ENCODE data around the gene RPS6KB2. TPM values are rescaled to one million over a fixed set of nuclear protein-coding genes. Genes with fewer than 3 reads are reported as not detected.

The RPS6KB2 gene
- total and polyA plus RNA-seq, 2 of the 4 experiments (the other 2 are of a cell fraction), result 50.7 to 58.4 TPM

- intact Hi-C loops (cut with micrococcal nuclease), result no loop called here
- no peak overlapping the region for H3K4me3 ChIP-seq (ENCODE audit: insufficient read depth, low read depth, low read length)
- no peak for TF ChIP-seq FOS (IDR thresholded peaks at IDR 0.05; ENCODE audit: low read depth, low read length)
- TF ChIP-seq NFE2L2 (IDR thresholded peaks at IDR 0.05; ENCODE audit: low read depth, low read length), result no peak
- no peak for TF ChIP-seq SMC3 (IDR thresholded peaks at IDR 0.05; ENCODE audit: low read depth, low read length)
- no peak for TF ChIP-seq CEBPB (IDR thresholded peaks at IDR 0.05; ENCODE audit: low read depth, low read length)
- no peak for TF ChIP-seq RCOR1 (IDR thresholded peaks at IDR 0.05; ENCODE audit: insufficient replicate concordance, low read length)
- no peak for TF ChIP-seq ELK1 (IDR thresholded peaks at IDR 0.05; ENCODE audit: borderline replicate concordance, low read depth, low read length)
- no peak for TF ChIP-seq RFX5 (IDR thresholded peaks at IDR 0.05; ENCODE audit: low read depth, low read length)
- no peak for TF ChIP-seq CHD1 (IDR thresholded peaks at IDR 0.05; ENCODE audit: low read depth, low read length)
- no peak for TF ChIP-seq POLR2A (IDR thresholded peaks at IDR 0.05; ENCODE audit: low read depth, low read length)
- TF ChIP-seq RAD21 (IDR thresholded peaks at IDR 0.05; ENCODE audit: low read length), result no peak
- TF ChIP-seq, protein P1, sequence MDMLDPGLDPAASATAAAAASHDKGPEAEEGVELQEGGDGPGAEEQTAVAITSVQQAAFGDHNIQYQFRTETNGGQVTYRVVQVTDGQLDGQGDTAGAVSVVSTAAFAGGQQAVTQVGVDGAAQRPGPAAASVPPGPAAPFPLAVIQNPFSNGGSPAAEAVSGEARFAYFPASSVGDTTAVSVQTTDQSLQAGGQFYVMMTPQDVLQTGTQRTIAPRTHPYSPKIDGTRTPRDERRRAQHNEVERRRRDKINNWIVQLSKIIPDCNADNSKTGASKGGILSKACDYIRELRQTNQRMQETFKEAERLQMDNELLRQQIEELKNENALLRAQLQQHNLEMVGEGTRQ (IDR thresholded peaks at IDR 0.05; ENCODE audit: low read depth, low read length), result no peak
- TF ChIP-seq MXI1 (IDR thresholded peaks at IDR 0.05; ENCODE audit: borderline replicate concordance, low read depth, low read length), result no peak
- no peak for TF ChIP-seq MAZ (IDR thresholded peaks at IDR 0.05; ENCODE audit: borderline replicate concordance, low read depth, low read length)
- no peak for TF ChIP-seq CTCF (conservative IDR thresholded peaks at IDR 0.05; ENCODE audit: low read depth, low read length)
- no peak for TF ChIP-seq MAFK (IDR thresholded peaks at IDR 0.05; ENCODE audit: low read depth, low read length)
Measured at GRCh38 chr11:67398661-67399563, 29.4 kb upstream of the RPS6KB2 start.

More at GRCh38 chr11:67398661-67399563, 29.4 kb upstream of the RPS6KB2 start:
- H2BK120ac ChIP-seq (ENCODE audit: low read depth, low read length), result no peak overlapping the region
- peak overlapping the region; percentile 14 for H2AFZ ChIP-seq (replicated peaks; ENCODE audit: low read length, poor library complexity)
- H2BK15ac ChIP-seq (ENCODE audit: low read depth, low read length), result no peak overlapping the region
- dilution Hi-C loops (cut with HindIII; ENCODE audit: low sequenced_read_pairs, unreplicated experiment), result no loop called here
- TSS peak; percentile 87 for BruUV-seq (replicated peaks)
- H3K79me1 ChIP-seq (ENCODE audit: low read depth in 1 of 2, low read length in 2 of 2), result peaks cover 17 to 35% of the 10 kb centered on the region in 2 experiments; a peak in 3 of 4 replicates
- no peak overlapping the region for H3K18ac ChIP-seq (ENCODE audit: low read depth, low read length)
- no peak overlapping the region for H3K23ac ChIP-seq (ENCODE audit: low read depth, low read length)
- no peak overlapping the region for H3K56ac ChIP-seq (ENCODE audit: extremely low read depth, insufficient read depth, low read length)
- H3K27ac ChIP-seq (ENCODE audit: insufficient read depth, low read length), result no peak overlapping the region
- no peak overlapping the region for H2BK5ac ChIP-seq (ENCODE audit: low read depth, low read length, poor library complexity, severe bottlenecking)
- no peaks in the 10 kb centered on the region for H3K9me1 ChIP-seq (ENCODE audit: insufficient read depth, low read length)
- ATAC-seq (ENCODE audit: low read depth) (no peak), DNase-seq (no peak)
- H3K9me3 ChIP-seq (ENCODE audit: control insufficient read depth, insufficient read depth, low read length), result no peaks in the 10 kb centered on the region
- peak overlapping the region; percentile 44 for H2AK9ac ChIP-seq (replicated peaks; ENCODE audit: low read depth, low read length, poor library complexity)
- peaks cover 35% of the 10 kb centered on the region for H4K20me1 ChIP-seq (ENCODE audit: insufficient read depth, low read length)
- no peaks in the 10 kb centered on the region for H3K27me3 ChIP-seq (ENCODE audit: control insufficient read depth, insufficient read depth, low read length)
- no peak overlapping the region for H3K4ac ChIP-seq (ENCODE audit: low read depth, low read length)
- H4K8ac ChIP-seq (ENCODE audit: low read depth in 2 of 2, low read length in 2 of 2), result no peak overlapping the region
- peaks cover 13% of the 10 kb centered on the region for H3K4me1 ChIP-seq (ENCODE audit: control insufficient read depth, insufficient read depth, low read length)
- H3K9ac ChIP-seq (ENCODE audit: low read depth, low read length), result no peak overlapping the region
- no peak overlapping the region for H3K14ac ChIP-seq (replicated peaks; ENCODE audit: low read depth, low read length)
- H3K4me2 ChIP-seq (ENCODE audit: low read depth, low read length), result no peak overlapping the region
- H2AK5ac ChIP-seq (ENCODE audit: low read depth, low read length), result no peak overlapping the region
- H2BK20ac ChIP-seq (ENCODE audit: low read depth, low read length), result no peak overlapping the region
- in situ Hi-C loops (cut with MboI; ENCODE audit: low sequenced_read_pairs), result no loop called here
- no peak overlapping the region for H4K91ac ChIP-seq (ENCODE audit: insufficient read depth, low read depth, low read length)
- H3K36me3 ChIP-seq (ENCODE audit: control insufficient read depth, insufficient read depth, low read length), result peaks cover 41% of the 10 kb centered on the region
- ChIA-PET POLR2A (ENCODE audit: unreplicated experiment) (no interaction called here), CTCF (no interaction called here)
- WGBS, 2 experiments (ENCODE audit: extremely low coverage in 2 of 2, insufficient read length in 1 of 2), result 87% methylated on average over 16 of the region's 31 CpGs; no CpG with 5 or more reads in 1 of the 2 experiments
- no peak overlapping the region for H4K5ac ChIP-seq (ENCODE audit: low read depth, low read length)
